CD4-positive, alpha-beta T cell treated with Interferon alpha-2 for 1 hour (primary cell): Measurements from ENCODE around the gene EIF4E2.

Source experiments
- DNase-seq, 2 donors: peaks; one replicate each; pipeline ENCODE4 v3.0.0-alpha.2; 2020 to 2022

The EIF4E2 gene

GRCh38 chr2:232604535-232604934, 54.0 kb downstream of the EIF4E2 start:
- no peak for DNase-seq

GRCh38 chr2:232607011-232607410, 56.5 kb downstream of the EIF4E2 start:
- no peak for DNase-seq

- no peak for DNase-seq
These were observed 59.1 kb downstream of the EIF4E2 start for GRCh38 chr2:232609607-232610006.

GRCh38 chr2:232610081-232610480, 59.6 kb downstream of the EIF4E2 start:
- DNase-seq = no peak

GRCh38 chr2:232611061-232611460, 60.6 kb downstream of the EIF4E2 start:
- no peak for DNase-seq

GRCh38 chr2:232611559-232612218, 61.2 kb downstream of the EIF4E2 start:
- DNase-seq = peak; percentile 50 to 73

- DNase-seq = no peak
These were observed 63.1 kb downstream of the EIF4E2 start for GRCh38 chr2:232613538-232614134.

GRCh38 chr2:232615339-232615738, 64.8 kb downstream of the EIF4E2 start:
- DNase-seq = no peak
